Epithelial cell of proximal tubule (primary cell): Measurements from ENCODE around the gene PLCD3. TPM values are rescaled to one million over a fixed set of nuclear protein-coding genes. Genes with fewer than 3 reads are reported as not detected.
"Not testable (repeated sequence)": the region's sequence is repeated elsewhere in the genome, so short reads cannot be mapped to it uniquely, and the experiment has no call there.

ENCODE experiments used
- DNase-seq: peaks from one replicate; pipeline ENCODE4 v3.0.0-alpha.2; 2011; ENCODE audit warnings: low read depth
- H3K4me3 ChIP-seq: 2 replicates; pipeline ENCODE4 v1.5.1; 2011; ENCODE audit warnings: low read depth, mild to moderate bottlenecking, low read length
- total RNA-seq: library from RNA; depleted of rRNA; stranded (reverse); fragments of >200 nt; gene quantifications from 2 replicates; pipeline ENCODE4 v1.2.3, GENCODE V29; 2015
- TF ChIP-seq, protein P1 (sequence below): conservative IDR thresholded peaks from 2 replicates; pipeline ENCODE4 v1.5.1; 2012; ENCODE audit warnings: low read depth, mild to moderate bottlenecking, low read length

The PLCD3 gene
- total RNA-seq, 1 donor from 2014 or later = 107 TPM

DNA sequence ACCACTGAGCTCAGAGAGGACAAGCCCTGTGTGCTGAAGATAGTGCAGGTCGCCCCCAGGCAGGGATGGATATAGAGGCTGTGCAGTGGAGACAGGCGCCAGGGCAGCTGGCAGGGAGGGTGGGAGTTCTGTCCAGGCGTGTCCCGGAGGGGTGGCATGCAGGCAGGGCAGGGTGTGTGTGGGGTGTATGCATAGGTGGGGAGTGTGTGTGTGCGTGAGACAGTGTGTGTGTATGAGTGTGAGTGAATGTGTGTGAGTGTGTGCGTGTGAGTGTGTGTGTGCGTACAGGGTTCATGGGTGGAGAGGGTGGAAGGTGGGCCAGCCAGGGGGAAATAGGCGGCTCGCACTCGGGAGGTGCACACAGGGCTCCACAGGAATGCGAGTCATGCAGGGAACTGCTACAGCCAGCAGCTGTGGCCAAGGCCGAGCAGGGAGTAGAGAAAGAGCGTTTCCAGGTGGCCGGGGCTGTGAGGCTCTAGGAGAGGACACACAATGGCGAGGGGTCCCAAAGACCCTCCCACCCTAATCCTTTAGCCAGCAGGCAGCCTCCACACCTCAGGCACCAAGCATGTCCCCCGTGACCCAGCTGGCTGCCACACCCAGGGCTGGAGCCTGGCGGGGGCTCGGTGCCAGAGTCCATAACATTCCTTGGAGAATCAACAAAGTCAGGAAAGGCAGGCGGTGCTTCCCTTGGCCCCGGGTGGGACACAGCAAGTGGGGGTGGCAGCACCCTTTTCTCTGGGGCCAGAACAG is 4.6 kb downstream of the PLCD3 start:
- DNase-seq = no peak
- H3K4me3 ChIP-seq = no peak overlapping the region
- TF ChIP-seq, protein P1, sequence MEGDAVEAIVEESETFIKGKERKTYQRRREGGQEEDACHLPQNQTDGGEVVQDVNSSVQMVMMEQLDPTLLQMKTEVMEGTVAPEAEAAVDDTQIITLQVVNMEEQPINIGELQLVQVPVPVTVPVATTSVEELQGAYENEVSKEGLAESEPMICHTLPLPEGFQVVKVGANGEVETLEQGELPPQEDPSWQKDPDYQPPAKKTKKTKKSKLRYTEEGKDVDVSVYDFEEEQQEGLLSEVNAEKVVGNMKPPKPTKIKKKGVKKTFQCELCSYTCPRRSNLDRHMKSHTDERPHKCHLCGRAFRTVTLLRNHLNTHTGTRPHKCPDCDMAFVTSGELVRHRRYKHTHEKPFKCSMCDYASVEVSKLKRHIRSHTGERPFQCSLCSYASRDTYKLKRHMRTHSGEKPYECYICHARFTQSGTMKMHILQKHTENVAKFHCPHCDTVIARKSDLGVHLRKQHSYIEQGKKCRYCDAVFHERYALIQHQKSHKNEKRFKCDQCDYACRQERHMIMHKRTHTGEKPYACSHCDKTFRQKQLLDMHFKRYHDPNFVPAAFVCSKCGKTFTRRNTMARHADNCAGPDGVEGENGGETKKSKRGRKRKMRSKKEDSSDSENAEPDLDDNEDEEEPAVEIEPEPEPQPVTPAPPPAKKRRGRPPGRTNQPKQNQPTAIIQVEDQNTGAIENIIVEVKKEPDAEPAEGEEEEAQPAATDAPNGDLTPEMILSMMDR = no peak

- TF ChIP-seq, protein P1 = no peak
- no peak overlapping the region for H3K4me3 ChIP-seq
- no peak for DNase-seq
Measured at GRCh38 chr17:45127207-45127547, 5.1 kb downstream of the PLCD3 start.

DNA sequence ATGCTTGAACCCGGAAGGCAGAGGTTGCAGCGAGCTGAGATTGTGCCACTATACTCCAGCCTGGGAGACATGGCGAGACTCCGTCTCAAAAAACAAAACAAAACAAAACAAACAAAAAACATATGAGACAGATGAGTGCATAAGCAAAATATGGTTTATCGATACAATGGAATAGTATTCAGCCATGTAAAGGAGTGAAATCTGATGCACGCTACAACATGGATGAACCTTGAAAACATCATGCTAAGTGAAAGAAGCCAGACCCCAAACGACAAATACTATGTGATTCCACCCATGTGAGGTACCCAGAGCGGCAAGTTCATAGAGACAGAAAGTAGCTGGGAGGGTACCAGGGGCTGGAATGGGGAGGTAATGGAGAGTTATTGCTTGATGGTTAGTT is 6.8 kb downstream of the PLCD3 start:
- no peak overlapping the region for H3K4me3 ChIP-seq
- no peak for DNase-seq
- TF ChIP-seq, protein P1 = no peak

- not testable (repeated sequence) for H3K4me3 ChIP-seq, DNase-seq
Measured at GRCh38 chr17:45124797-45125122, 7.6 kb downstream of the PLCD3 start.

GRCh38 chr17:45123930-45124796 is 8.2 kb downstream of the PLCD3 start:
- TF ChIP-seq, protein P1 = no peak
- no peak overlapping the region for H3K4me3 ChIP-seq
- no peak for DNase-seq

- DNase-seq = no peak
- TF ChIP-seq, protein P1 = no peak
- no peak overlapping the region for H3K4me3 ChIP-seq
Measured at GRCh38 chr17:45123076-45123770, 9.1 kb downstream of the PLCD3 start.

GRCh38 chr17:45121055-45121454 is 11.3 kb downstream of the PLCD3 start:
- H3K4me3 ChIP-seq = no peak overlapping the region
- DNase-seq = no peak
- TF ChIP-seq, protein P1 = no peak
